WTC11 (cell line): ENCODE results near the gene ANKRD9. TPM values are rescaled to one million over a fixed set of nuclear protein-coding genes. Genes with fewer than 3 reads are reported as not detected.
A peak's percentile ranks its signal among the peaks of the same experiment; 100 is the strongest.

Experiments
- AFF4 ChIP-seq: sonication (generic); formaldehyde crosslinking; IDR thresholded peaks from 2 replicates; pipeline ENCODE4 v1.8.1; 2023; ENCODE audit warnings: mild to moderate bottlenecking, missing genetic modification reagents, borderline replicate concordance
- AR ChIP-seq: fragments of 250-450 bp; sonication (Bioruptor Pico); IDR thresholded peaks from 2 replicates; pipeline ENCODE4 v1.9.0; 2021; ENCODE audit warnings: mild to moderate bottlenecking
- CREM ChIP-seq: sonication (generic); formaldehyde crosslinking; IDR thresholded peaks from 2 replicates; pipeline ENCODE4 v1.8.1; 2022; ENCODE audit warnings: mild to moderate bottlenecking, missing genetic modification reagents, moderate library complexity
- ERG ChIP-seq: fragments of 250-450 bp; sonication (Bioruptor Pico); IDR thresholded peaks from 2 replicates; pipeline ENCODE4 v1.8.0; 2021; ENCODE audit warnings: mild to moderate bottlenecking
- FOXK1 ChIP-seq: sonication (generic); formaldehyde crosslinking; IDR thresholded peaks from 2 replicates; pipeline ENCODE4 v1.8.0; 2022; ENCODE audit warnings: mild to moderate bottlenecking, moderate library complexity, missing genetic modification reagents
- GABPB1 ChIP-seq: sonication (generic); formaldehyde crosslinking; IDR thresholded peaks from 2 replicates; pipeline ENCODE4 v1.8.1; 2023; ENCODE audit warnings: mild to moderate bottlenecking, missing genetic modification reagents
- HMGA2 ChIP-seq: fragments of 250-450 bp; sonication (Bioruptor Pico); IDR thresholded peaks from 2 replicates; pipeline ENCODE4 v1.4.0; 2021; ENCODE audit warnings: mild to moderate bottlenecking, moderate library complexity
- IRF2 ChIP-seq: sonication (generic); formaldehyde crosslinking; IDR thresholded peaks from 2 replicates; pipeline ENCODE4 v1.8.0; 2022; ENCODE audit warnings: low read depth, missing genetic modification reagents, borderline replicate concordance
- KAT7 ChIP-seq: sonication (generic); formaldehyde crosslinking; IDR thresholded peaks from 2 replicates; pipeline ENCODE4 v1.8.1; 2023; ENCODE audit warnings: missing genetic modification reagents, mild to moderate bottlenecking, borderline replicate concordance
- MAX ChIP-seq: sonication (generic); formaldehyde crosslinking; IDR thresholded peaks from 2 replicates; pipeline ENCODE4 v1.8.0; 2022; ENCODE audit warnings: mild to moderate bottlenecking, missing genetic modification reagents
- MLX ChIP-seq: sonication (generic); formaldehyde crosslinking; IDR thresholded peaks from 2 replicates; pipeline ENCODE4 v1.8.1; 2023; ENCODE audit warnings: mild to moderate bottlenecking, missing genetic modification reagents, moderate library complexity
- MXD4 ChIP-seq: fragments of 250-450 bp; sonication (Bioruptor Pico); IDR thresholded peaks from 2 replicates; pipeline ENCODE4 v1.8.0; 2021; ENCODE audit warnings: mild to moderate bottlenecking, moderate library complexity, borderline replicate concordance
- NFYB ChIP-seq: sonication (generic); formaldehyde crosslinking; conservative IDR thresholded peaks from 2 replicates; pipeline ENCODE4 v1.8.0; 2022; ENCODE audit warnings: low read depth, missing genetic modification reagents
- SOX15 ChIP-seq: fragments of 250-450 bp; sonication (Bioruptor Pico); IDR thresholded peaks from 2 replicates; pipeline ENCODE4 v1.9.0; 2021; ENCODE audit warnings: mild to moderate bottlenecking
- TP53 ChIP-seq: sonication (generic); formaldehyde crosslinking; IDR thresholded peaks from 2 replicates; pipeline ENCODE4 v1.8.1; 2023; ENCODE audit warnings: mild to moderate bottlenecking, missing genetic modification reagents
- ZBTB21 ChIP-seq: sonication (generic); formaldehyde crosslinking; IDR thresholded peaks from 2 replicates; pipeline ENCODE4 v1.8.1; 2023; ENCODE audit warnings: mild to moderate bottlenecking, missing genetic modification reagents, borderline replicate concordance
- ZNF138 ChIP-seq: sonication (generic); formaldehyde crosslinking; conservative IDR thresholded peaks from 2 replicates; pipeline ENCODE4 v1.8.1; 2022; ENCODE audit warnings: mild to moderate bottlenecking, moderate library complexity, missing genetic modification reagents
- ZNF232 ChIP-seq: sonication (generic); formaldehyde crosslinking; IDR thresholded peaks from 2 replicates; pipeline ENCODE4 v1.8.0; 2022; ENCODE audit warnings: mild to moderate bottlenecking, missing genetic modification reagents
- ZNF396 ChIP-seq: fragments of 250-450 bp; sonication (Bioruptor Pico); IDR thresholded peaks from 2 replicates; pipeline ENCODE4 v1.8.0; 2021; ENCODE audit warnings: mild to moderate bottlenecking, moderate library complexity, borderline replicate concordance
- total RNA-seq: library from RNA; stranded (reverse); gene quantifications from 3 replicates; pipeline ENCODE4 v1.2.3, GENCODE V29; 2021
- TF ChIP-seq, protein P1 (sequence below): sonication (generic); formaldehyde crosslinking; IDR thresholded peaks from 2 replicates; pipeline ENCODE4 v1.8.1; 2022; ENCODE audit warnings: low read depth, mild to moderate bottlenecking, moderate library complexity, missing genetic modification reagents, borderline replicate concordance
- TF ChIP-seq, protein P2 (sequence below): sonication (generic); formaldehyde crosslinking; IDR thresholded peaks from 2 replicates; pipeline ENCODE4 v1.8.0; 2023; ENCODE audit warnings: mild to moderate bottlenecking, missing genetic modification reagents
- TF ChIP-seq, protein P3 (sequence below): sonication (generic); formaldehyde crosslinking; IDR thresholded peaks from 2 replicates; pipeline ENCODE4 v1.8.1; 2022; ENCODE audit warnings: mild to moderate bottlenecking, missing genetic modification reagents, moderate library complexity, borderline replicate concordance
- TF ChIP-seq, protein P4 (sequence below): sonication (generic); formaldehyde crosslinking; conservative IDR thresholded peaks from 2 replicates; pipeline ENCODE4 v1.8.1; 2022; ENCODE audit warnings: mild to moderate bottlenecking, missing genetic modification reagents

Gene ANKRD9
- total RNA-seq, 1 experiment from 2014 or later, result 63.8 TPM

- TF ChIP-seq, protein P1, sequence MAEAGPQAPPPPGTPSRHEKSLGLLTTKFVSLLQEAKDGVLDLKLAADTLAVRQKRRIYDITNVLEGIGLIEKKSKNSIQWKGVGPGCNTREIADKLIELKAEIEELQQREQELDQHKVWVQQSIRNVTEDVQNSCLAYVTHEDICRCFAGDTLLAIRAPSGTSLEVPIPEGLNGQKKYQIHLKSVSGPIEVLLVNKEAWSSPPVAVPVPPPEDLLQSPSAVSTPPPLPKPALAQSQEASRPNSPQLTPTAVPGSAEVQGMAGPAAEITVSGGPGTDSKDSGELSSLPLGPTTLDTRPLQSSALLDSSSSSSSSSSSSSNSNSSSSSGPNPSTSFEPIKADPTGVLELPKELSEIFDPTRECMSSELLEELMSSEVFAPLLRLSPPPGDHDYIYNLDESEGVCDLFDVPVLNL (CRISPR knock-in tag), result no peak
- TF ChIP-seq MXD4 (CRISPR knock-in tag) (no peak), MAX (CRISPR knock-in tag) (peak; percentile 66; the same call in 1 of the 2 replicates), ZBTB21 (CRISPR knock-in tag) (no peak), SOX15 (CRISPR knock-in tag) (no peak), AFF4 (CRISPR knock-in tag) (no peak), TP53 (0 out of 2 replicates have a peak, but pooled peaks have one; percentile 51), GABPB1 (CRISPR knock-in tag) (no peak), MLX (CRISPR knock-in tag) (no peak), HMGA2 (CRISPR knock-in tag) (no peak), ERG (CRISPR knock-in tag) (0 out of 2 replicates have a peak, but pooled peaks have one; percentile 59), KAT7 (peak; percentile 66; the same call in 1 of the 2 replicates), NFYB (CRISPR knock-in tag) (peak; percentile 18; the same call in 1 of the 2 replicates), ZNF232 (CRISPR knock-in tag) (no peak), ZNF396 (CRISPR knock-in tag) (no peak), FOXK1 (CRISPR knock-in tag) (peak; percentile 50; the same call in 1 of the 2 replicates), IRF2 (CRISPR knock-in tag) (no peak), CREM (CRISPR knock-in tag) (peak; percentile 41; the same call in 1 of the 2 replicates), ZNF138 (CRISPR knock-in tag) (no peak), AR (no peak)
- TF ChIP-seq, protein P2, sequence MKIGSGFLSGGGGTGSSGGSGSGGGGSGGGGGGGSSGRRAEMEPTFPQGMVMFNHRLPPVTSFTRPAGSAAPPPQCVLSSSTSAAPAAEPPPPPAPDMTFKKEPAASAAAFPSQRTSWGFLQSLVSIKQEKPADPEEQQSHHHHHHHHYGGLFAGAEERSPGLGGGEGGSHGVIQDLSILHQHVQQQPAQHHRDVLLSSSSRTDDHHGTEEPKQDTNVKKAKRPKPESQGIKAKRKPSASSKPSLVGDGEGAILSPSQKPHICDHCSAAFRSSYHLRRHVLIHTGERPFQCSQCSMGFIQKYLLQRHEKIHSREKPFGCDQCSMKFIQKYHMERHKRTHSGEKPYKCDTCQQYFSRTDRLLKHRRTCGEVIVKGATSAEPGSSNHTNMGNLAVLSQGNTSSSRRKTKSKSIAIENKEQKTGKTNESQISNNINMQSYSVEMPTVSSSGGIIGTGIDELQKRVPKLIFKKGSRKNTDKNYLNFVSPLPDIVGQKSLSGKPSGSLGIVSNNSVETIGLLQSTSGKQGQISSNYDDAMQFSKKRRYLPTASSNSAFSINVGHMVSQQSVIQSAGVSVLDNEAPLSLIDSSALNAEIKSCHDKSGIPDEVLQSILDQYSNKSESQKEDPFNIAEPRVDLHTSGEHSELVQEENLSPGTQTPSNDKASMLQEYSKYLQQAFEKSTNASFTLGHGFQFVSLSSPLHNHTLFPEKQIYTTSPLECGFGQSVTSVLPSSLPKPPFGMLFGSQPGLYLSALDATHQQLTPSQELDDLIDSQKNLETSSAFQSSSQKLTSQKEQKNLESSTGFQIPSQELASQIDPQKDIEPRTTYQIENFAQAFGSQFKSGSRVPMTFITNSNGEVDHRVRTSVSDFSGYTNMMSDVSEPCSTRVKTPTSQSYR (CRISPR knock-in tag), result no peak
- TF ChIP-seq, protein P3, sequence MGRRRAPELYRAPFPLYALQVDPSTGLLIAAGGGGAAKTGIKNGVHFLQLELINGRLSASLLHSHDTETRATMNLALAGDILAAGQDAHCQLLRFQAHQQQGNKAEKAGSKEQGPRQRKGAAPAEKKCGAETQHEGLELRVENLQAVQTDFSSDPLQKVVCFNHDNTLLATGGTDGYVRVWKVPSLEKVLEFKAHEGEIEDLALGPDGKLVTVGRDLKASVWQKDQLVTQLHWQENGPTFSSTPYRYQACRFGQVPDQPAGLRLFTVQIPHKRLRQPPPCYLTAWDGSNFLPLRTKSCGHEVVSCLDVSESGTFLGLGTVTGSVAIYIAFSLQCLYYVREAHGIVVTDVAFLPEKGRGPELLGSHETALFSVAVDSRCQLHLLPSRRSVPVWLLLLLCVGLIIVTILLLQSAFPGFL (CRISPR knock-in tag), result no peak
- TF ChIP-seq, protein P4, sequence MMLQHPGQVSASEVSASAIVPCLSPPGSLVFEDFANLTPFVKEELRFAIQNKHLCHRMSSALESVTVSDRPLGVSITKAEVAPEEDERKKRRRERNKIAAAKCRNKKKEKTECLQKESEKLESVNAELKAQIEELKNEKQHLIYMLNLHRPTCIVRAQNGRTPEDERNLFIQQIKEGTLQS (CRISPR knock-in tag), result no peak
Observed at GRCh38 chr14:102516531-102517391, 7.2 kb upstream of the ANKRD9 start (continued).
